K562 (cell line): ENCODE data around the gene FDX2. TPM values are rescaled to one million over a fixed set of nuclear protein-coding genes. Genes with fewer than 3 reads are reported as not detected.

Source experiments
- ARID1B ChIP-seq: fragments of 450-650 bp; IDR thresholded peaks from 2 replicates; pipeline ENCODE4 v1.6.1; 2016; ENCODE audit warnings: antibody characterized with exemption, mild to moderate bottlenecking, inconsistent platforms
- C11orf30 ChIP-seq: fragments of 450-650 bp; IDR thresholded peaks from 2 replicates; pipeline ENCODE4 v1.6.1; 2016; ENCODE audit warnings: low read depth, mild to moderate bottlenecking
- DMBX1 ChIP-seq: fragments of 250-450 bp; sonication (Bioruptor Pico); IDR thresholded peaks from 2 replicates; pipeline ENCODE4 v1.8.0; 2022; ENCODE audit warnings: inconsistent platforms, mild to moderate bottlenecking, moderate library complexity, borderline replicate concordance
- EZH2 ChIP-seq: IDR thresholded peaks from 2 replicates; pipeline ENCODE4 v1.6.1; 2012; ENCODE audit warnings: low read depth, mild to moderate bottlenecking, inconsistent platforms, low read length, borderline replicate concordance
- JUNB ChIP-seq: fragments of 450-650 bp; formaldehyde crosslinking; conservative IDR thresholded peaks from 2 replicates; pipeline ENCODE4 v1.4.0; 2020; ENCODE audit warnings: mild to moderate bottlenecking
- MLX ChIP-seq, 2 experiments: fragments of 450-650 bp in 1 of 2; sonication (generic) in 1 of 2; formaldehyde crosslinking; conservative IDR thresholded peaks; 2 replicates each; pipeline versions ENCODE4 v1.4.0 to v1.8.1; 2020 to 2022; ENCODE audit warnings: mild to moderate bottlenecking in 1 of 2, missing genetic modification reagents in 1 of 2
- MTA2 ChIP-seq: fragments of 450-650 bp; IDR thresholded peaks from 2 replicates; pipeline ENCODE4 v1.6.1; 2016; ENCODE audit warnings: low read depth
- MYC ChIP-seq, 2 experiments: fragments of 250-450 bp in 1 of 2; sonication (Bioruptor Pico) in 1 of 2; IDR thresholded peaks; 2 replicates each; pipeline versions ENCODE4 v1.5.1 to v1.6.1; 2012 to 2021; ENCODE audit warnings: low read depth in 2 of 2, borderline replicate concordance in 1 of 2, improper control_type of control experiment in 1 of 2, low read length in 1 of 2, mild to moderate bottlenecking in 1 of 2, moderate library complexity in 1 of 2
- MYNN ChIP-seq, 2 experiments: sonication (generic); formaldehyde crosslinking in 1 of 2; IDR thresholded peaks; 2 replicates each; pipeline versions ENCODE4 v1.5.0 to v1.6.1; 2016 to 2020; ENCODE audit warnings: antibody characterized with exemption in 1 of 2, missing genetic modification reagents in 1 of 2
- NEUROD1 ChIP-seq: fragments of 150-350 bp; IDR thresholded peaks from 2 replicates; pipeline ENCODE4 v1.6.1; 2014; ENCODE audit warnings: borderline replicate concordance, low read length, low read depth; ENCODE audit not compliant: partially characterized antibody
- NFXL1 ChIP-seq: fragments of 450-650 bp; formaldehyde crosslinking; IDR thresholded peaks from 2 replicates; pipeline ENCODE4 v1.4.0; 2021; ENCODE audit warnings: mild to moderate bottlenecking
- NR4A1 ChIP-seq, 2 experiments: fragments of 250-450 bp in 1 of 2; fragments of 450-650 bp in 1 of 2; sonication (Bioruptor Pico) in 1 of 2; IDR thresholded peaks; 2 replicates each; pipeline versions ENCODE4 v1.4.0 to v1.6.1; 2016 to 2020; ENCODE audit warnings: mild to moderate bottlenecking in 2 of 2, missing compliant biosample characterization in 1 of 2, missing genetic modification characterization in 1 of 2, moderate library complexity in 1 of 2
- POLR2G ChIP-seq: fragments of 200-400 bp; formaldehyde crosslinking; IDR thresholded peaks from 2 replicates; pipeline ENCODE4 v1.6.1; 2017; ENCODE audit warnings: low read depth, mild to moderate bottlenecking, antibody characterized with exemption, low read length, moderate library complexity
- POLR2H ChIP-seq: IDR thresholded peaks from 2 replicates; pipeline ENCODE4 v1.6.1; 2016; ENCODE audit warnings: missing genetic modification characterization, low read depth, mild to moderate bottlenecking, control low read depth, missing compliant biosample characterization, moderate library complexity
- RAD51 ChIP-seq: fragments of 450-650 bp; IDR thresholded peaks from 2 replicates; pipeline ENCODE4 v1.7.1; 2016; ENCODE audit warnings: low read depth, mild to moderate bottlenecking, borderline replicate concordance
- RBM14 ChIP-seq: fragments of 200-400 bp; formaldehyde crosslinking; IDR thresholded peaks from 2 replicates; pipeline ENCODE4 v1.6.1; 2018; ENCODE audit warnings: low read depth, mild to moderate bottlenecking, low read length, moderate library complexity, borderline replicate concordance; ENCODE audit not compliant: insufficient read depth
- TEAD2 ChIP-seq: fragments of 450-650 bp; IDR thresholded peaks from 2 replicates; pipeline ENCODE4 v1.6.1; 2016; ENCODE audit warnings: missing genetic modification characterization, control low read depth, missing compliant biosample characterization
- polyA plus RNA-seq, 8 experiments: library from polyadenylated mRNA; depleted of rRNA in 4 of 8; stranded (reverse) in 5 of 8; unstranded in 3 of 8; fragments of >200 nt; fragmentation: Nextera tagmentation in 2 of 8; fragmentation: Illumina TruSeq in 1 of 8; extraction: Ambion mirVana in 2 of 8; extraction: Trizol in 1 of 8; gene quantifications; 2 replicates each; pipeline versions ENCODE4 v1.2.1 to v1.2.3, GENCODE V29; 2011 to 2014; ENCODE audit warnings: inconsistent platforms in 1 of 8, missing spikeins in 1 of 8
- total RNA-seq, 7 experiments: library from RNA; depleted of rRNA in 6 of 7; stranded (reverse); fragments of >200 nt in 6 of 7; fragmentation: Illumina TruSeq in 2 of 7; extraction: Trizol in 2 of 7; gene quantifications; 2 replicates each; pipeline versions ENCODE4 v1.2.1 to v1.2.3, GENCODE V29; 2011 to 2021; ENCODE audit warnings: low replicate concordance in 1 of 7
- TF ChIP-seq, protein P1 (sequence below): fragments of 250-450 bp; sonication (Bioruptor Pico); IDR thresholded peaks from 2 replicates; pipeline ENCODE4 v1.8.0; 2021; ENCODE audit warnings: borderline replicate concordance, mild to moderate bottlenecking, moderate library complexity; ENCODE audit not compliant: poor library complexity, severe bottlenecking
- TF ChIP-seq, protein P2 (sequence below): sonication (generic); formaldehyde crosslinking; IDR thresholded peaks from 2 replicates; pipeline ENCODE4 v1.8.1; 2023; ENCODE audit warnings: mild to moderate bottlenecking, missing genetic modification reagents

FDX2 gene
- total and polyA plus RNA-seq, 9 of the 15 experiments (the other 6 are each of a cell fraction or from before 2014, with no cell fraction given), result 2.5 to 49.8 (median 29.7) TPM

GRCh38 chr19:10299545-10300458 is 16.0 kb downstream of the FDX2 start (continued):
- TF ChIP-seq C11orf30 (no peak), NR4A1 (CRISPR knock-in tag; IDR thresholded peaks at IDR 0.05) (no peak), NR4A1 (tag; IDR thresholded peaks at IDR 0.05) (no peak; the same call in 1 of the 2 replicates), DMBX1 (no peak; the same call in 1 of the 2 replicates), EZH2 (no peak), MYNN (IDR thresholded peaks at IDR 0.05) (peak; percentile 89), MYNN (CRISPR knock-in tag; IDR thresholded peaks at IDR 0.05) (no peak), ARID1B (peak; percentile 98), RBM14 (no peak), RAD51 (no peak), POLR2H (no peak), MTA2 (peak; percentile 87), NEUROD1 (peak; percentile 69), MYC (IDR thresholded peaks at IDR 0.05; ENCODE audit: low read depth, low read length) (no peak), MYC (CRISPR knock-in tag; IDR thresholded peaks at IDR 0.05; ENCODE audit: borderline replicate concordance, low read depth) (0 out of 2 replicates have a peak, but pooled peaks have one; percentile 60), TEAD2 (no peak), MLX (CRISPR knock-in tag; conservative IDR thresholded peaks at IDR 0.05) (no peak), JUNB (CRISPR knock-in tag) (no peak), NFXL1 (no peak), POLR2G (peak; percentile 83)
- TF ChIP-seq, protein P1, sequence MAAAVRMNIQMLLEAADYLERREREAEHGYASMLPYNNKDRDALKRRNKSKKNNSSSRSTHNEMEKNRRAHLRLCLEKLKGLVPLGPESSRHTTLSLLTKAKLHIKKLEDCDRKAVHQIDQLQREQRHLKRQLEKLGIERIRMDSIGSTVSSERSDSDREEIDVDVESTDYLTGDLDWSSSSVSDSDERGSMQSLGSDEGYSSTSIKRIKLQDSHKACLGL (CRISPR knock-in tag), result no peak
- TF ChIP-seq, protein P2, sequence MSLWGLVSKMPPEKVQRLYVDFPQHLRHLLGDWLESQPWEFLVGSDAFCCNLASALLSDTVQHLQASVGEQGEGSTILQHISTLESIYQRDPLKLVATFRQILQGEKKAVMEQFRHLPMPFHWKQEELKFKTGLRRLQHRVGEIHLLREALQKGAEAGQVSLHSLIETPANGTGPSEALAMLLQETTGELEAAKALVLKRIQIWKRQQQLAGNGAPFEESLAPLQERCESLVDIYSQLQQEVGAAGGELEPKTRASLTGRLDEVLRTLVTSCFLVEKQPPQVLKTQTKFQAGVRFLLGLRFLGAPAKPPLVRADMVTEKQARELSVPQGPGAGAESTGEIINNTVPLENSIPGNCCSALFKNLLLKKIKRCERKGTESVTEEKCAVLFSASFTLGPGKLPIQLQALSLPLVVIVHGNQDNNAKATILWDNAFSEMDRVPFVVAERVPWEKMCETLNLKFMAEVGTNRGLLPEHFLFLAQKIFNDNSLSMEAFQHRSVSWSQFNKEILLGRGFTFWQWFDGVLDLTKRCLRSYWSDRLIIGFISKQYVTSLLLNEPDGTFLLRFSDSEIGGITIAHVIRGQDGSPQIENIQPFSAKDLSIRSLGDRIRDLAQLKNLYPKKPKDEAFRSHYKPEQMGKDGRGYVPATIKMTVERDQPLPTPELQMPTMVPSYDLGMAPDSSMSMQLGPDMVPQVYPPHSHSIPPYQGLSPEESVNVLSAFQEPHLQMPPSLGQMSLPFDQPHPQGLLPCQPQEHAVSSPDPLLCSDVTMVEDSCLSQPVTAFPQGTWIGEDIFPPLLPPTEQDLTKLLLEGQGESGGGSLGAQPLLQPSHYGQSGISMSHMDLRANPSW (CRISPR knock-in tag), result no peak
